Testis (tissue), 2 donors: ENCODE data around the gene SERPING1.

Experiments
- POLR2A ChIP-seq: fragments of 450-650 bp; IDR thresholded peaks from one replicate; pipeline ENCODE4 v1.6.1; 2017; ENCODE audit warnings: antibody characterized with exemption, mild to moderate bottlenecking, moderate library complexity
- TF ChIP-seq, protein P1 (sequence below), 3 experiments: fragments of 450-650 bp in 2 of 3; fragments of 200-600 bp in 1 of 3; sonication (generic) in 1 of 3; IDR thresholded peaks; one replicate each; pipeline ENCODE4 v1.5.1; 2016 to 2019; ENCODE audit warnings: antibody characterized with exemption in 3 of 3, mild to moderate bottlenecking in 2 of 3, moderate library complexity in 1 of 3

DNA sequence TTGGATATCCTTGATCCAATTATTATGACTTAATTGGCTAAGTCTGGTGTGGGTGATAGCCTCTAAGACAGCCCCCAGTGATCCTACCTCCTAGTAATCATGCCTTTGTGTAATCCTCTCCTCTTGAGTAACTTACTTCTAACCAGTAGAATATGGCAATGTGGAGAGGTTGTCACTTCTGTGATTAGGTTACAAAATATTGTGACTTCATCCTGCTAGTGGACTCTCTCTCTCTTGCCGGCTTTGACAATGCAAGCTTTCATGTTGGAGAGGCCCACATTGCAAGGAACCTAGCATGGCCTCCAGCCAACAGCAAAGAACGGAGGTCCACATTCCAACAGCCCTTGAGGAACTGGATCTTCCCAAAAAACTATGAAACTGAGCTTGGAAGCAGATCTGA, 32.7 kb downstream of the SERPING1 start:
- TF ChIP-seq, protein P1, sequence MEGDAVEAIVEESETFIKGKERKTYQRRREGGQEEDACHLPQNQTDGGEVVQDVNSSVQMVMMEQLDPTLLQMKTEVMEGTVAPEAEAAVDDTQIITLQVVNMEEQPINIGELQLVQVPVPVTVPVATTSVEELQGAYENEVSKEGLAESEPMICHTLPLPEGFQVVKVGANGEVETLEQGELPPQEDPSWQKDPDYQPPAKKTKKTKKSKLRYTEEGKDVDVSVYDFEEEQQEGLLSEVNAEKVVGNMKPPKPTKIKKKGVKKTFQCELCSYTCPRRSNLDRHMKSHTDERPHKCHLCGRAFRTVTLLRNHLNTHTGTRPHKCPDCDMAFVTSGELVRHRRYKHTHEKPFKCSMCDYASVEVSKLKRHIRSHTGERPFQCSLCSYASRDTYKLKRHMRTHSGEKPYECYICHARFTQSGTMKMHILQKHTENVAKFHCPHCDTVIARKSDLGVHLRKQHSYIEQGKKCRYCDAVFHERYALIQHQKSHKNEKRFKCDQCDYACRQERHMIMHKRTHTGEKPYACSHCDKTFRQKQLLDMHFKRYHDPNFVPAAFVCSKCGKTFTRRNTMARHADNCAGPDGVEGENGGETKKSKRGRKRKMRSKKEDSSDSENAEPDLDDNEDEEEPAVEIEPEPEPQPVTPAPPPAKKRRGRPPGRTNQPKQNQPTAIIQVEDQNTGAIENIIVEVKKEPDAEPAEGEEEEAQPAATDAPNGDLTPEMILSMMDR (IDR thresholded peaks at IDR 0.05) = no peak
- TF ChIP-seq POLR2A = no peak
